Naive thymus-derived CD8-positive, alpha-beta T cell (primary cell): Measurements from ENCODE around the gene MAD1L1. TPM values are rescaled to one million over a fixed set of nuclear protein-coding genes. Genes with fewer than 3 reads are reported as not detected.
A peak's percentile ranks its signal among the peaks of the same experiment; 100 is the strongest.

Experiments used
- ATAC-seq, 2 donors: fragments of 150-1000 bp; cut with Tn5 transposase in 1 of 2; sonication (Bioruptor Pico), chemical (Tn5 transposase) in 1 of 2; 1 replicate in 1 of 2; 2 replicates in 1 of 2; pipeline ENCODE4 v1.10.0; 2021; ENCODE audit warnings: mild to moderate bottlenecking in 2 of 2, moderate library complexity in 2 of 2
- POLR2A ChIA-PET: fragments of 350-600 bp; sonication (Branson Sonifier 250); formaldehyde crosslinking; loops from one replicate; lab custom pipeline; 2021; ENCODE audit warnings: antibody characterized with exemption; lab: Charles Lee
- DNase-seq, 10 donors: peaks; one replicate each; pipeline versions ENCODE4 v3.0.0 to v3.0.0-alpha.2; 2020 to 2022
- H3K27ac Mint-ChIP-seq, 10 donors: one replicate each; pipeline ENCODE4 v1.8.0; 2020 to 2022; ENCODE audit warnings: mild to moderate bottlenecking in 10 of 10, mixed read lengths in 10 of 10, moderate library complexity in 4 of 10, inconsistent platforms in 1 of 10
- H3K27me3 Mint-ChIP-seq, 5 donors: one replicate each; pipeline ENCODE4 v1.8.0; 2021 to 2022; ENCODE audit warnings: mixed read lengths in 5 of 5
- H3K36me3 Mint-ChIP-seq, 3 donors: one replicate each; pipeline ENCODE4 v1.8.0; 2020 to 2022; ENCODE audit warnings: mixed read lengths in 3 of 3, mild to moderate bottlenecking in 2 of 3, inconsistent platforms in 1 of 3
- H3K4me1 Mint-ChIP-seq, 4 donors: one replicate each; pipeline ENCODE4 v1.8.0; 2021 to 2022; ENCODE audit warnings: mixed read lengths in 4 of 4
- H3K4me3 Mint-ChIP-seq, 10 donors: one replicate each; pipeline ENCODE4 v1.8.0; 2020 to 2022; ENCODE audit warnings: mild to moderate bottlenecking in 10 of 10, mixed read lengths in 10 of 10, moderate library complexity in 6 of 10, inconsistent platforms in 1 of 10
- H3K9me3 Mint-ChIP-seq, 9 donors: one replicate each; pipeline ENCODE4 v1.8.0; 2020 to 2022; ENCODE audit warnings: mixed read lengths in 9 of 9, mild to moderate bottlenecking in 3 of 9, inconsistent platforms in 1 of 9, moderate library complexity in 1 of 9
- polyA plus RNA-seq, 3 donors: library from polyadenylated mRNA; unstranded; fragments of 300-500 nt; fragmentation: Illumina TruSeq; gene quantifications; one replicate each; pipeline ENCODE4 v1.2.3, GENCODE V29; 2021
- total RNA-seq, 8 experiments: library from RNA in 2 of 8; stranded (reverse) in 2 of 8; gene quantifications; one replicate each; pipeline ENCODE4 v1.2.3 and lab custom pipeline; 2021 to 2026

MAD1L1 gene
- total and polyA plus RNA-seq, 5 experiments from 2014 or later: 84.5 to 243 (median 146) TPM

DNA sequence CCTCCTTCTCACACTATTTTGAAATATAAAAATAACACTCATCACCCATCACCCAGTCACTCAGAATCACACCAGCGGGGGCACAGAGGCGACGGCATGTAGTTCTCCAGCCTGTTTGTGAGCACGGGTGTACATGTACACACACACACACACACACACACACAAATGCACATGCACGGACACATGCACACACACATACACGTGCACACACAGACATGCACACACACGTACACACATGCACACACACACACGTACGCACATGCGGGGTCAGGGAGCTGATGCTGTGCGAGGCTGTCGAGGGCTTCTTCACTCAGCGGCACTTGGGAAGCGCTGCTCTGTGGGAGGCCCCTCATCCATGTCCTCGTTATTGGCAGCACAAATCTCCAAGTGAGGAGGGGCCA is 383.8 kb downstream of the MAD1L1 start:
- DNase-seq (peak in 2 of 10 donors; percentile 0 to 22), ATAC-seq (no peak)
- peaks cover 0 to 23% (median 3%) of the 10 kb centered on the region in 3 donors for H3K36me3 Mint-ChIP-seq
- no peaks in the 10 kb centered on the region for H3K9me3 Mint-ChIP-seq
- no peak overlapping the region for H3K4me3 Mint-ChIP-seq
- H3K4me1 Mint-ChIP-seq: peaks cover 0 to 20% (median 5%) of the 10 kb centered on the region in 4 donors
- POLR2A ChIA-PET: no interaction called here
- peak overlapping the region in 1 of 10 donors; percentile 4 for H3K27ac Mint-ChIP-seq
- H3K27me3 Mint-ChIP-seq: no peaks in the 10 kb centered on the region

DNA sequence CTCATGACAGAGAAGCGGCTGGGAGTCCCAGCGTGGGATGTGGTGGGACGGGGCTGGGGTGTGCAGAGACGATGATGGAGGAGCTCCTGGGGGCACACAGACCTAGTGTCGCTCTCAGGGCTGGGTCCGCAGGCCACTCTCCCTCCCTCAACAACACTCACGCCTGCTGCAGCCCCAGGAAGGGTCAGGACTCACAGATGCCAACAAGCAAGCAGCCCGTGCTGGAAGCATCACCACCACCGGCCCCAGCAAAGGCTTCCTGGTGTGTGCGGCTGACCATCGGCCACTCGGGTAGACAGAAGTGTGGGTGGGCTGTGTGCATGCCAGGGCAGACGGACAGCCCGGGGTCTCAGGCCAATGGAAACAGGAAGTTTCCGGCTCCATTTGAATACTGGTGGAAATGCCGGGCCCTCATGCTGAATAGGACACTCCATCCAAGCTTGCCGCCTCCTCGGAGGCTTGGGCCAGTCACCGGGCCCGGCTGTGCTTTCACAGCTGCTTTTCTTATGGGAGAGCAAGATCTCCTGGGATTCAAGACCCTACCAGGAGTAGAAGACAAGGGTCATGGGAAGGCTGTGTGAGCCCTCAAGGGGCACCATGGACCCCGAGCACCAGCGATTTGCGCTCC is 384.6 kb downstream of the MAD1L1 start:
- Mint-ChIP-seq H3K36me3 (peaks cover 0 to 28% (median 5%) of the 10 kb centered on the region in 3 donors), H3K9me3 (no peaks in the 10 kb centered on the region), H3K27ac (no peak overlapping the region), H3K4me3 (peak overlapping the region in 1 of 10 donors; percentile 29), H3K27me3 (no peaks in the 10 kb centered on the region), H3K4me1 (peaks cover 0 to 15% (median 6%) of the 10 kb centered on the region in 4 donors)
- POLR2A ChIA-PET: no interaction called here
- ATAC-seq (no peak), DNase-seq (peak in 2 of 10 donors; percentile 1 to 23)

DNA sequence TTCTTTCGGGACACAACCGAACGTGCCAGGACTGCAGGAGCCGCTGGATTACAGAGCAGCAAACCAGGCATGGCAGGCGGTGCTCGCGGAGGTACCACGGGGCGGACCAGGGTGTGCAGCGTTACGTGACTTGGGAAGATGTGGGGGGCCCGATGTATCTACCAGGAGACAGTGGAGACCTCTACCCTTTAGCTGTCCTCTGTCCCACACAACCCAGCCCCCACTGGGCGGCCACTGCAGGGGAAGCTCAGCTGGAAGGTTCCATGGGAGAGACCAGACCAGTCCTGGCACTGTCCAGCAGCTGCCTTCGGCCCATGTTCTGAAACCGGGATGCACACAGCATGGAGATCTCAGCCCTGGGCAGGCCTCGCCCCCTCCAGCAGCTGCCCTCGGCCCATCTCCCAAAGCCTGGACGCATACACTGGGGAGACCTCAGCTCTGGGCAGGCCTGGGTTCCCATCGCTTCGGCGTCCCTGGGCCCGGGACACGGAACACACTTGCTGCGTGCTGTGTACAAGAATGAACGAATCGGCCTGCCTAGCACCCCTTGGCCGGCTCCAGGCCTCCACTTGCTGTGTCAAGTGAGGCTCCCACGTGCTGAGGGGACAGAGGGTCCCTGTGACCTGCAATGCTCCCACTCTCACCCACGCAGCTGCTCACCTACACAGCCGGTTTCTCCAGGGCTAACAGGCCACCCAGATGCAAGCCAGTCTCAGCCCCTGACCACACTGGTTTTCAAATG is 385.3 kb downstream of the MAD1L1 start:
- POLR2A ChIA-PET: no interaction called here
- peaks cover 0 to 12% (median 6%) of the 10 kb centered on the region in 4 donors for H3K4me1 Mint-ChIP-seq
- ATAC-seq: no peak
- DNase-seq: peak in 2 of 10 donors; percentile 1 to 54
- peak overlapping the region in 1 of 10 donors; percentile 32 for H3K27ac Mint-ChIP-seq
- H3K27me3 Mint-ChIP-seq: no peaks in the 10 kb centered on the region
- no peak overlapping the region for H3K4me3 Mint-ChIP-seq
- peaks cover 0 to 29% (median 7%) of the 10 kb centered on the region in 3 donors for H3K36me3 Mint-ChIP-seq
- no peaks in the 10 kb centered on the region for H3K9me3 Mint-ChIP-seq

DNA sequence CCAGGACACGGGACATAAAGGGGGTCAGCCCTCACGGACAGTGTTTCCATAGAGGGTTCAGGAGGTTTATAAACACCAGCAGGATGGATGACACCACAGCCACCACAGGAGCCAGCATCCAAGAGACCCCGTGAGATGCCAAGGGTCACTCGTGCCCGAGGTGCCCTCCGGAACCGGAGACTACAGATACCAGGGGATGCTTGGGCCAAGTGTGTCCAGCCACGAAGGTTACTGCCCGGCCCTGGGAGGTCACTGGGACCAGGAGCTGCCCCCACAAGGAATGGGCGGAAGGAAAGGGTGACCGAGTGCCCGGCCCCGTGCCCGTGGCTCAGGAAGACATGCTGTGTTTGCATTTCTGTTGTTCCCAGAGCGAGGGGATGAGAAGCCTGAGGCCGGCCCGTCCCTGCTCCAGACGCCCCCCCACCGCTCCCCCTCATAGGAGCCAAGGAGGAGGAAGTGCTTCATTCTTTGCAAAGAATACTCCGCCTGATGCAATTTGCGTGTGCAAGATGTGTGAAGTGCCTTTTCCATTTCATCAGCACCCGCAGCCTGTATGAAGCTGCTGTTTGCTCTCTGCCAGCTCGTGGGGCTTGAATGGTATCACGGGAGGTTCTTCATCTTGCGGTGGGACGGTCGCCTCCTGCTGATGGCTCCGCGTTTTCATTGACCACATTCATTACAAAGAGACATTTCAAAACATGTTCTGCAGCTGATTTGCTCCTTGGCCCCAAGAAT is 386.2 kb downstream of the MAD1L1 start:
- Mint-ChIP-seq H3K27me3 (no peaks in the 10 kb centered on the region), H3K4me3 (no peak overlapping the region), H3K36me3 (peaks cover 0 to 33% (median 7%) of the 10 kb centered on the region in 3 donors), H3K9me3 (no peaks in the 10 kb centered on the region), H3K4me1 (peaks cover 0 to 11% (median 5%) of the 10 kb centered on the region in 4 donors), H3K27ac (no peak overlapping the region)
- ATAC-seq (no peak), DNase-seq (peak in 2 of 10 donors; percentile 1 to 47)
- POLR2A ChIA-PET: interaction anchor here (0.7 kb wide), 1 partner anchor 273 kb away, joined by 3 read pairs; no protein-coding TSS in a partner anchor

DNA sequence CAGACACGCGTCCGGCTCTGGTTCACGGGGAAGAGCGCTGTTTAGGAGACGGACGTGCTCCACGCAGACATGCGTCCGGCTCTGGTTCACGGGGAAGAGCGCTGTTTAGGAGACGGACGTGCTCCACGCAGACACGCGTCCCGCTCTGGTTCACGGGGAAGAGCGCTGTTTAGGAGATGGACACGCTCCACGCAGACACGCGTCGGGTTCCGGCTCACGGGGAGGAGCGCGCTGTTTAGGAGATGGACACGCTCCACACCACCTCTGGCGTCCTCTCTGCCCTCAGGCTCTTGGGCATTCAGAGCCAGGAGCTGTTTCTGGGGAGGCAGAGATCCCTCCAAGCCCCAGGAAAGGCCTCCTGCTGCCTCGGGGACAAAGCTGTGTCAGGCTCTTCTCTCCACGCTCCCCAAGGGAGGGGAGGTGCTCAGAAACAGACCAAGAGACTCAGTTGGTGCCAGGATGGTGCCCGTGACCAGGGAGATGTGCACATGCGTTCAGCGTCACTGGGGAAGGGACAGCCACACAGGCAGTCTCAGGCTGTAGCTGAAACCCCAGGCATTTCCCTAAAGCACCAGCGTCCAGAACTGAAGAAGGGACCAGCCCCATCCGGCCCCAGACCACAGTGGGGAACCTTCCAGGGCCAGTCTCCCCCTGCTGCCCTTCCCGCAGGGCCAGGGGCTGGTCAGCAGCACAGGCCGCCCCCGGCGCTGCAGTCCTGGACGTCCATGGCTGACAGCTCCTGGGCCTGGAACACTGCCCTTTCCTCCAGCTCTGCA is 387.0 kb downstream of the MAD1L1 start:
- Mint-ChIP-seq H3K36me3 (peaks cover 0 to 33% (median 7%) of the 10 kb centered on the region in 3 donors), H3K27ac (peak overlapping the region in 2 of 10 donors; percentile 56 to 62), H3K9me3 (no peaks in the 10 kb centered on the region), H3K27me3 (no peaks in the 10 kb centered on the region), H3K4me1 (peaks cover 0 to 9% (median 5%) of the 10 kb centered on the region in 4 donors), H3K4me3 (no peak overlapping the region)
- ATAC-seq (no peak), DNase-seq (peak in 2 of 10 donors; percentile 1 to 49)
- POLR2A ChIA-PET: interaction anchor here (0.7 kb wide), 1 partner anchor 274 kb away, joined by 3 read pairs; no protein-coding TSS in a partner anchor

DNA sequence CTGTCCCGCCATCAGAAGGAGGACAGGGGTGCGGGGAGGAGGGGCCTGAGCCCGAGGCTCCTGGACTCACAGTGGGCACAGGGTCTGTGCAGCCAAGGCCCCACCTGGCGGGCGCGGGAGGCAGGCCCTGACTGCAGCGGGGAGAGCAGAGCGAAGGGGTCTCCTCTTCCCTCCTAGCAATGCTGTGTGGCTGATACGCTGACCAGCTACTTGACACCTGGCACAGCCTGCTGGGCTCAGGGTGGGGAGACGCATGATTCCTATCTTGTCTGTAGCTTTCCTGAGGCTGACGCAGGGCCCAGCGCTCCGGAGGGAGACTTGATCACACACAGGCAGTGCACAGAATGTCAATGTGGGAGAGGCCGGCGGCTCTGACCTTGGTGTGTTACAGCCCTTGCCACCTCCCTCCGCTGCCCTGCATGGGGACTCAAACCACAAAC is 387.8 kb downstream of the MAD1L1 start:
- Mint-ChIP-seq H3K4me1 (peaks cover 0 to 9% (median 5%) of the 10 kb centered on the region in 4 donors), H3K27me3 (no peaks in the 10 kb centered on the region), H3K4me3 (no peak overlapping the region), H3K9me3 (no peaks in the 10 kb centered on the region), H3K36me3 (peaks cover 0 to 35% (median 7%) of the 10 kb centered on the region in 3 donors), H3K27ac (peak overlapping the region in 1 of 10 donors; percentile 56)
- POLR2A ChIA-PET: no interaction called here
- DNase-seq (peak in 2 of 10 donors; percentile 2 to 54), ATAC-seq (no peak)

DNA sequence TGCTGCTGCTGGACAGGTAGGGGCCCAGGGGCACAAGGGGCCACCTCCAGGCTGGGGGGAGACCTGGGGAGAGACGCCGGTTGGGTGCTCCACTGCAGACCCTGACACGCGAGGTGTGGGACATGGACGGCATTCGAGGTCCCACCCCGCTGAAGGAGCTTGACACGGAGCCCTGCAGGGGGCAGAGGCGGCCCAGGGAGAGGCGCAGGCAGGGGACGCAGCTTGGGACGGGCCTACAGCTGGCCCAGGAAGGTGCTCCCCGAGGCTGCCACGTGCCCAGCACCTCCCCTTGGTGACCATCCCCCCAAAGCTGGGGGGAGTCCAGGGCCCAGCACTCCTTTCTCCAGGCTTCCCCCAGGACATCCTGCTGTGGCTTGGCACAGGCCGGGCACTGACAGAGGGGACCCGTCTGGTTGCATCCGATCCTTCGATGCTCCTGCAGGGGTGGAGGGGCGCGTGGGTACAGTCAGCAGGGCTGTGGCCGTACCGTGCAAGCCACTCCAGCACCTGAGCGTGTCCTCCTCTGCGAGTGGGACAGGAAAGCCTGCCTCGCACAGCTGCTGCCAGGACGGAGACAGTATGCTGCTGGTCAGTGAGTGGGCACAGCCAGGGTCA is 388.3 kb downstream of the MAD1L1 start:
- H3K9me3 Mint-ChIP-seq: no peaks in the 10 kb centered on the region
- peaks cover 0 to 35% (median 7%) of the 10 kb centered on the region in 3 donors for H3K36me3 Mint-ChIP-seq
- DNase-seq (peak in 2 of 10 donors; percentile 5 to 48), ATAC-seq (no peak)
- H3K27me3 Mint-ChIP-seq: no peaks in the 10 kb centered on the region
- H3K4me1 Mint-ChIP-seq: peaks cover 0 to 9% (median 5%) of the 10 kb centered on the region in 4 donors
- POLR2A ChIA-PET: no interaction called here
- no peak overlapping the region for H3K27ac Mint-ChIP-seq
- no peak overlapping the region for H3K4me3 Mint-ChIP-seq

DNA sequence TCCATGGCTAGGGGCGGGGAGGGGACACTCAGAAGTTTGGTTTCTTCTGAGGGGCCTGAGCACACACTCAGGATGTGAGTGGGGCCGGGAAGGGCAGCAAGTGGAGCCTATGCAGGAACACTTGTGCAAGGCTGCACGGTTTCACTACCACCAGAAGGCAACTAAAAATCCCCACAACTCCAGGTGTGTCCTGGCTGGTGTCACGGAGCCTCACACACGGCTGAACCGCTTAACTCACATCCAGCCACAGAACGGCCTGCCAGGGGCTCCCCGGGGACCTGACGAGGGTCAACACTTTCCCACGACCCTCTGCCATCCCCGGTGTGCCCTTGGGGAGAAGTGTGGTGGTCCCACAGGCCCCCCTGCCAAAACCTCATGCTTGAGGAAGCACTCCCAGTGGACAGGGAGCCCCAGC is 388.8 kb downstream of the MAD1L1 start:
- DNase-seq (no peak), ATAC-seq (no peak)
- POLR2A ChIA-PET: no interaction called here
- H3K9me3 Mint-ChIP-seq: no peaks in the 10 kb centered on the region
- peaks cover 0 to 35% (median 7%) of the 10 kb centered on the region in 3 donors for H3K36me3 Mint-ChIP-seq
- H3K4me1 Mint-ChIP-seq: peaks cover 0 to 9% (median 5%) of the 10 kb centered on the region in 4 donors
- H3K27ac Mint-ChIP-seq: peak overlapping the region in 1 of 10 donors; percentile 15
- no peak overlapping the region for H3K4me3 Mint-ChIP-seq
- no peaks in the 10 kb centered on the region for H3K27me3 Mint-ChIP-seq

DNA sequence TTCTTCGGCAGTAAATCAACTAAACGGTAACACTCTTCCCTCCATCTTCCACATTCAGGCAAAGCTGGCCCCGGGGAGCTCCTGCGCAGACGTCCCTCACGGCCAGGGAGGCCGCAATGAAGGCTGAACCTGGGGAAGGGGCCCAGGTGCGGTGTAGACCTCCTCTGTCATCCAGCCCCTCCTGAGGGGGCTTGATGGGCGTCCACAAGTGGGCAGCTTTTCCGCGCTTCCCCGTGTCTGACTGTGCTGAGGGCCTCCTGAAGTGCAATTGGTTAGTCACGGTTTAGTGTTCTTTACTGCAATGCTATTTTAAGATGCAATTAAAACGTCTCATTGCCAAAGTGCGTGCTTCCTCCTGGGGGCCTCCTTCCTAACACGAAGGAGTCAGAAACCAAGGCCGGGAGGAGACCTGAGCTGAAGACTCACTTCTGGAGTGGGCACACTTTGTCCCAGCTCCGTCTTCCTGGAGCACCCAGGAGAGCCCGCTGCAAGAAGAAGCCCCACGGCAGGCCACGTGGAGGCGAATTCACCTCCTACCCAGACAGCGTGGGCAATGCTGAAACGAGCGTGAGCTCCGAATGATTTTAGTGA is 389.4 kb downstream of the MAD1L1 start:
- no peaks in the 10 kb centered on the region for H3K27me3 Mint-ChIP-seq
- no peaks in the 10 kb centered on the region for H3K9me3 Mint-ChIP-seq
- peak overlapping the region in 1 of 10 donors; percentile 80 for H3K27ac Mint-ChIP-seq
- peak in 1 of 10 donors; percentile 50 for DNase-seq
- ATAC-seq: no peak
- H3K4me3 Mint-ChIP-seq: no peak overlapping the region
- peaks cover 0 to 7% (median 5%) of the 10 kb centered on the region in 4 donors for H3K4me1 Mint-ChIP-seq
- POLR2A ChIA-PET: no interaction called here
- peaks cover under 1 to 35% (median 10%) of the 10 kb centered on the region in 3 donors for H3K36me3 Mint-ChIP-seq

DNA sequence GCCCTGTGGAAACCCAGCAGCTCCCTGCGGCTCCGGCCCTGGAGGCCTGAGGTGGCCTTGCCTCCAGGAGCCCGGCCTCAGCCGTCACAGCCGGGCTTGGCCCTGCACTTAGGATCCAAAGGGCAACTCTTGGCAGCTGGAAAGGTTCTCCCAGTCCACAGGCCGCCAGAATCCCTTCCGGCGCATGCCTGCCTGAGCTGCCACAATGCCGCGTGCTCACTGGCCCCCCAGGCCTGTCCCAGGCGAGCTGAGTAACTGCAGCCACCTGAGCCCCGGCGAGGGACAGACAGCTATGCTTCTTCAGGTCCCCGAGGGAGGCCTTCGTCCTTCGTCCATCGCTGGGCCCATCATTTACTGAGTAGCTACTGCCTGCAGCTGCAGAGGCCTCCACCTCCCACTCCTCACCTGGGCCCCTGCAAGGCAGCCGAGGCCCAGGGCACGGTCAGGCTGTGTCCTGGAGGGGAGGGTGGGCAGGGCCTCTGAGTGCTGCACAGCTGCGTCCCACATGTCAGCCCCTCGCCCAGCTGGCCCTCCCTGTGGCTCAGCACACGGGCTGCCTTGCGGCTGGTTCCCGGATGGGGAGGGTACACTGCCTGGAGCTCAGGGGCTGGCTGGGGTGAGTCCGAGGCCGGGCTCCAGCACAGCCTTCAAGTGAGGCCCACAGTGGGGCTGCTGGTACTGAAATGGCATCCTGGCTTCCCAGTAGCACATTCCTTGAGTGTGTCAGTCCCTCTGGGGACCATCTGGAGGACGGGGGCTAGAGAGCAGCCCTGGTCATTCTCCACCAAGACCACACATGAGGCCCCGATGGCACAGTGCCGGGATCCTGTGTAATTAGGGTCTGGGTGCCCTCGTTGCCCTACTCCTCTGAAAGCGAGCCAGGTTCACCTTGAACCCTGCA is 390.2 kb downstream of the MAD1L1 start:
- peak in 2 of 10 donors; percentile 3 to 58 for DNase-seq
- H3K36me3 Mint-ChIP-seq: peaks cover 8 to 43% (median 18%) of the 10 kb centered on the region in 3 donors
- no peaks in the 10 kb centered on the region for H3K27me3 Mint-ChIP-seq
- POLR2A ChIA-PET: no interaction called here
- peaks cover 0 to 7% (median 5%) of the 10 kb centered on the region in 4 donors for H3K4me1 Mint-ChIP-seq
- no peaks in the 10 kb centered on the region for H3K9me3 Mint-ChIP-seq
- no peak for ATAC-seq
- no peak overlapping the region for H3K4me3 Mint-ChIP-seq
- no peak overlapping the region for H3K27ac Mint-ChIP-seq
